Peyer's patch (tissue), 4 donors: ENCODE measurements around the gene KLHL30. TPM values are rescaled to one million over a fixed set of nuclear protein-coding genes. Genes with fewer than 3 reads are reported as not detected.

ENCODE experiments used
- DNase-seq, 3 donors: peaks; one replicate each; pipeline ENCODE4 v3.0.0-alpha.2; 2017 to 2019
- H3K27ac ChIP-seq, 4 donors: fragments of 200-600 bp; sonication (generic); one replicate each; pipeline ENCODE4 v1.5.1; 2016 to 2019
- H3K27me3 ChIP-seq, 2 donors: fragments of 200-600 bp; sonication (generic); one replicate each; pipeline ENCODE4 v1.5.1; 2019
- H3K36me3 ChIP-seq, 3 donors: fragments of 200-600 bp; sonication (generic); one replicate each; pipeline ENCODE4 v1.5.1; 2016 to 2019
- H3K4me1 ChIP-seq, 4 donors: fragments of 200-600 bp; sonication (generic); one replicate each; pipeline ENCODE4 v1.5.1; 2016 to 2019
- H3K4me3 ChIP-seq, 4 donors: fragments of 200-600 bp; sonication (generic); 1 replicate in 3 of 4; 2 replicates in 1 of 4; pipeline ENCODE4 v1.5.1; 2016 to 2019; ENCODE audit warnings: mild to moderate bottlenecking in 1 of 4
- H3K9me3 ChIP-seq, 4 donors: fragments of 200-600 bp; sonication (generic); one replicate each; pipeline ENCODE4 v1.5.1; 2016 to 2019; ENCODE audit warnings: mild to moderate bottlenecking in 1 of 4
- POLR2A ChIP-seq, 2 donors: fragments of 450-650 bp; IDR thresholded peaks; one replicate each; pipeline ENCODE4 v1.5.1; 2017; ENCODE audit warnings: antibody characterized with exemption in 2 of 2, mild to moderate bottlenecking in 2 of 2, moderate library complexity in 2 of 2
- total RNA-seq, 4 donors: library from RNA; depleted of rRNA; stranded (reverse); fragments of >200 nt; gene quantifications; one replicate each; pipeline ENCODE4 v1.1.0, GENCODE V29; 2016
- TF ChIP-seq, protein P1 (sequence below), 6 experiments: fragments of 450-650 bp in 4 of 6; fragments of 200-600 bp in 2 of 6; sonication (generic) in 1 of 6; IDR thresholded peaks; one replicate each; pipeline ENCODE4 v1.5.1; 2017 to 2019; ENCODE audit warnings: antibody characterized with exemption in 6 of 6, mild to moderate bottlenecking in 3 of 6, moderate library complexity in 1 of 6

KLHL30 gene
- total RNA-seq, 4 donors from 2014 or later, result 0.27 to 0.28 TPM; not detected in 2

DNA sequence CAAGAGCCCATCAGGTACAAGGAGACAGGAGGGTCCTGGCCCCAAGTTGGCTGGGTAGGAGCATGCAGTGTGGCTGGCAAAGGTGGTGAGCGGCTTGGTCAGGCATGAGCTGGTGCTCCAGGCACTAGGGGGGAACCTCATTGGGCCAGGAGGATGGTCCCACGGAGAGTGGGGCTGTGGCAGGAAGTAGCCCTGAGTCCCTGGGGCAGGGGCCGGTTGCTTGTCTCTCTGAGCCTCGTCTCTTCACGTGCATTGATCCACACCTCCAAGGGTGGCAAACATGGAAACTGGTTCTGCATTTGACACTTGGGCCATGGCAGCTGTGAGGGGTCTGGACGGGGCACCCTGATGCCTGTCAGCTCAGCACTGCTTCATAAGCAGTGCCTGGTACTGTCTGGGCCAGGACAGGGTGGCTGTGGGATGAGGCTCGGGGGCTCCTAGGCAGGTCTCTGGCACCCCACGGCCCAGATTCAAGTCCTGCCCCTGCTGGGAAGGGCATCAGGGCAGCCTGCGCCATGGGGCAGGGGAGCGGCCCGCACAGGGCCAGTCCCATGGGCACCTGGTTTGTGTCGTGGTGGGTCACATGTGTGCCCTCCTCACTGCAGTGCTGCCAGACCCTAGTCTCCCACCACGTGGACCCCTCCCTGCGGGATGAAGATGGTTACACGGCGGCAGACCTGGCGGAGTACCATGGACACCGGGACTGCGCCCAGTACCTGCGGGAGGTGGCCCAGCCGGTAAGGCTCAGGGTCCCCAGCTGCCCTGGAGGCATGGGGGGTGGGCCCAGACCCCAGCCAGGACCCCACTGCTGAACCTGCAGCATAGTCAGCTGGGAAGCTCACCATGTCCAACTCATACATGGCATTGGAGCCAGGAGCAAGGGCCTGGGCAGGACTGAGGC is 21.9 kb upstream of the KLHL30 start:
- no peaks in the 10 kb centered on the region for H3K9me3 ChIP-seq
- no peaks in the 10 kb centered on the region for H3K27me3 ChIP-seq
- no peaks in the 10 kb centered on the region for H3K4me1 ChIP-seq
- no peak overlapping the region for H3K4me3 ChIP-seq
- no peaks in the 10 kb centered on the region for H3K36me3 ChIP-seq
- no peak overlapping the region for H3K27ac ChIP-seq
- TF ChIP-seq POLR2A (IDR thresholded peaks at IDR 0.05), result no peak
- TF ChIP-seq, protein P1, sequence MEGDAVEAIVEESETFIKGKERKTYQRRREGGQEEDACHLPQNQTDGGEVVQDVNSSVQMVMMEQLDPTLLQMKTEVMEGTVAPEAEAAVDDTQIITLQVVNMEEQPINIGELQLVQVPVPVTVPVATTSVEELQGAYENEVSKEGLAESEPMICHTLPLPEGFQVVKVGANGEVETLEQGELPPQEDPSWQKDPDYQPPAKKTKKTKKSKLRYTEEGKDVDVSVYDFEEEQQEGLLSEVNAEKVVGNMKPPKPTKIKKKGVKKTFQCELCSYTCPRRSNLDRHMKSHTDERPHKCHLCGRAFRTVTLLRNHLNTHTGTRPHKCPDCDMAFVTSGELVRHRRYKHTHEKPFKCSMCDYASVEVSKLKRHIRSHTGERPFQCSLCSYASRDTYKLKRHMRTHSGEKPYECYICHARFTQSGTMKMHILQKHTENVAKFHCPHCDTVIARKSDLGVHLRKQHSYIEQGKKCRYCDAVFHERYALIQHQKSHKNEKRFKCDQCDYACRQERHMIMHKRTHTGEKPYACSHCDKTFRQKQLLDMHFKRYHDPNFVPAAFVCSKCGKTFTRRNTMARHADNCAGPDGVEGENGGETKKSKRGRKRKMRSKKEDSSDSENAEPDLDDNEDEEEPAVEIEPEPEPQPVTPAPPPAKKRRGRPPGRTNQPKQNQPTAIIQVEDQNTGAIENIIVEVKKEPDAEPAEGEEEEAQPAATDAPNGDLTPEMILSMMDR (IDR thresholded peaks at IDR 0.05), result no peak
- peak in 1 of 3 donors; percentile 19 for DNase-seq

DNA sequence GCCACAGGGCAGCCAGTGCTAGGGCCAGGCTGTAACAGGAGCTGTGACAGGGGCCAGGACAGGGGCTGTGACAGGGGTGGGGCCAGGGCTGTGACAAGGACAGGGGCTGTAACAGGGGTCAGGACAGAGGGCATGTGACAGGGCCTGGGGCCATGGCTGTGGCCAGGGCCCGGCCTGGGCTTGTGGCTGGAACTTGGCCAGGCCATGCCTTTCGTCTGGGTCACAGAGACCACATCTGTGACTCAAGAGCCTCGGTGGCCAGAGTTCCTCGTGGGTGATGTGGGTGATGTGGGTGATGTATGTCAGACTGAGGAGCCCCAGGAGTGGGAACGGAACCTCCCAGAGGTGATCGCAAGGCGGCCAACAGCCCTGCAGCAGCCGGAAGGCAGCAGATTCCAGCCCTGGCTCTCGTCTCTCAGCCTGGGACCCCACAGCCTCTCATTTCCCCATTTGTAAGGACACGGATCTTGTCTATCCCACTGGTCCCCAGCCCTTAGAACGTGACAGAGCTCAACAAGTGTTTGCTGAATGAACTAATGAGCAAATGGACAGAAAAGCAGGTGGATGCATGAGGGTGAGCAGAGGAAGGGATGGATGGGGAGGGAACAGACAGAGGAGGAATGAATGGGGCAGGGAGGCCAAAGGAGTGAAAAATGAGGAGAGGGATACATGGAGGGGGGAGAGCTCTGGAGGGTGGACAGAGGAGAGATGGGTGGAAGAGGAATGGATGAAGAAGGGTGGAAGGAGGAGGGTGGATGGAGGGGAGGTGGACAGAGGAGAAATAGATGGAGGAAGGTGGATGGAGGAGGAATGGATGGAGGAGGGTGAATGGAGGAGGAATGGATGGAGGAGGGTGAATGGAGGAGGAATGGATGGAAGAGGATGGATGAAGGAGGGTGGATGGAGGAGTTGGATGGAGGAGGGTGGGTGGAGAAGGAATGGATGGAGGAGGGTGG is 21.0 kb upstream of the KLHL30 start:
- TF ChIP-seq POLR2A (IDR thresholded peaks at IDR 0.05), result no peak
- TF ChIP-seq, protein P1 (IDR thresholded peaks at IDR 0.05), result no peak
- Histone ChIP-seq H3K27me3 (no peaks in the 10 kb centered on the region), H3K4me1 (no peaks in the 10 kb centered on the region), H3K9me3 (no peaks in the 10 kb centered on the region), H3K27ac (no peak overlapping the region), H3K4me3 (no peak overlapping the region), H3K36me3 (no peaks in the 10 kb centered on the region)
- peak in 1 of 3 donors; percentile 33 for DNase-seq

DNA sequence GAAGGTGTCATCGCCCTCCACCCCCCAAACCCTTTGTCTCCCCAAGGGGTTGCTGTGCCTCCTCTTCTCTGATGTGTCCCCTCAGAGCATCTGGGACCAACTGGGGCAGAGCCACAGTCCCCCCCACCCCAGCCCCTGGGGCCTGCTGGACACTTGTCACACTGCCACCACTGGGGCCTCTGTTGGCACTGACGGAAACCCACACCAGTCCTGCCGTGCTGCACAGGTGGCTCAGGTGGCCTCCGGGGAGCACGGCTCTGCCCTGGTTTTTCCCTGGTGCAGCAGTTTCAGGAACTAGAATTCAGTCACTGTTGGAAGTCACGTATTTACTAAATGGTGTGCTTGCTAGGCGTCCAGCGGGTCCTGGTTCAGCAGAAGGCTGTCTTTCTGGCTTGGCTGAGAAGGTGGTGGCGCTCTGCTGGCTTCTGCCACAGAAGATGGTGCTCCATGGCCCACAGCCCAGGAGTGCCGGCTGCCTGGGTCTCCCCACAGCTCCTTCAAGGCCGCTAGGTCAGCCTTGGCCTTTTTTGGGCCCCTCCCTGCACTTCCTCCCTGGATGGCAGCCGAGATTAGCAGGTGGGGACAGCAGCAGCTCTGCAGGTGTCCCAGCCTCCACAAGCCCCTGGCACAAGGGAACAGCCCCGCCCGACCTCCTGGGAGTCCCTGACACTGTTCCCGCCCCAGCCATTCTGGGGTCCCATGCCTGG is 18.6 kb upstream of the KLHL30 start:
- TF ChIP-seq POLR2A (IDR thresholded peaks at IDR 0.05), result no peak
- TF ChIP-seq, protein P1 (IDR thresholded peaks at IDR 0.05), result no peak
- Histone ChIP-seq H3K27ac (no peak overlapping the region), H3K4me3 (no peak overlapping the region), H3K9me3 (no peaks in the 10 kb centered on the region), H3K36me3 (no peaks in the 10 kb centered on the region), H3K27me3 (no peaks in the 10 kb centered on the region), H3K4me1 (no peaks in the 10 kb centered on the region)
- peak in 1 of 3 donors; percentile 27 for DNase-seq

DNA sequence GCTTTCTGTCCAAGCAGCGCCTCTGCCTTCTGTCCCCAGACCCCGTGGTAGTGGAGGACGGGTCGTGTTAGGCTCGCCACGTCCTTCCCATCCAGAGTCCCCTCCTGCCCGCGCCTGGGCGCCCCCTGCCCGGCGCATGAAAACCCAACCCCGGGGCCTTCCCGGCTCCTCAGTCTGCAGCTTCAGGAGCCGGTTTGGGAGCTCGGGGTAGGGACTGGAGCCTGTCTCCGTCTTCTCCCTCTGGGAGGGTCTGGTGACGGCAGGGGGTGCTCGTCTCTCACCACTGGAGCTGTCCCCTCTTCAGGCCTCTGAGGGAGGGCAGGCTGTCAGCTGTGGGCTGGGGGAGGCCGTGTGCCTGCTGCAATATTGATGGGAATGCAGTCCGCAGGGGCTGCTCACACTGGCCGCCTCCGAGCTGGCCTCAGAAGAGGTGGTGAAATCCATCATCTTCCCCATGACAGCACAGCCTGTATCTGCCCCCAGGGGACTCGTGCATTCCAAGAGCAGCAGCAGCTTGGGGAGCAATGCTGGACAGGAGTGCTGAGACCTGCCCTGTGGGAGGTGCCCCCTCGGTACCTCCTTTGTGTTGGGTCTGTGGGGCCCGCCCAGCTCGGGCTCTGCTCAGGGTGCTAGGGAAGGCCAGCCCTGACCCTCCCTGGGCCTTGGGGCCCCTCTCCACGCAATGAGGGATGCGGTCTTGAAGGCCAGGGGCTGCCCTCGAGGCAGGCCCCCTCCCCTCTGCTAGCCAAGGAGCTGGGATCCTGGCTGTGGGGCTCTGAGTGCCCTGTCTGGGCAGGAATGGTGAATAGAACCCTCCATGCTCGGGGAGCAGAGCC is 17.8 kb upstream of the KLHL30 start:
- TF ChIP-seq, protein P1 (IDR thresholded peaks at IDR 0.05), result no peak
- TF ChIP-seq POLR2A (IDR thresholded peaks at IDR 0.05), result no peak
- H3K4me3 ChIP-seq, result no peak overlapping the region
- DNase-seq, result peak in 1 of 3 donors; percentile 46
- H3K27ac ChIP-seq, result no peak overlapping the region
- H3K4me1 ChIP-seq, result no peaks in the 10 kb centered on the region
- H3K36me3 ChIP-seq, result no peaks in the 10 kb centered on the region
- no peaks in the 10 kb centered on the region for H3K27me3 ChIP-seq
- no peaks in the 10 kb centered on the region for H3K9me3 ChIP-seq
